Panc1 (cell line): ENCODE results near the gene UGT1A1. TPM values are rescaled to one million over a fixed set of nuclear protein-coding genes. Genes with fewer than 3 reads are reported as not detected.

Experiments
- ATAC-seq: fragments of 200-7000 bp; cut with Tn5 transposase; 2 replicates; pipeline ENCODE4 v1.9.1; 2020; ENCODE audit warnings: mild to moderate bottlenecking, moderate library complexity
- BruUV-seq: library from RNA; stranded (reverse); fragments of 400-500 nt; replicated peaks from 2 replicates; lab custom pipeline; 2021; lab: Mats Ljungman, UMichigan
- CTCF ChIA-PET: fragments of 300-600 bp; sonication (Branson Sonifier 250); formaldehyde crosslinking; loops from one replicate; lab custom pipeline; 2022; ENCODE audit warnings: antibody characterized with exemption; lab: Charles Lee
- POLR2A ChIA-PET: fragments of 300-600 bp; sonication (Branson Sonifier 250); formaldehyde crosslinking; loops from one replicate; lab custom pipeline; 2022; ENCODE audit warnings: antibody characterized with exemption; lab: Charles Lee
- DNase-seq: peaks from one replicate; pipeline ENCODE4 v3.0.0-alpha.2; 2010; ENCODE audit warnings: low read depth, low spot score
- H3K27ac ChIP-seq: 2 replicates; pipeline ENCODE4 v1.5.1; 2011; ENCODE audit warnings: mild to moderate bottlenecking, low read length, inconsistent platforms
- H3K27me3 ChIP-seq: fragments of 200-500 bp; sonication (Bioruptor generic); 2 replicates; pipeline ENCODE4 v1.6.0; 2014; ENCODE audit warnings: low read length, inconsistent platforms; ENCODE audit not compliant: control insufficient read depth, insufficient read depth
- H3K36me3 ChIP-seq: fragments of 200-500 bp; sonication (Bioruptor generic); 2 replicates; pipeline ENCODE4 v1.5.1; 2014; ENCODE audit warnings: inconsistent platforms, mild to moderate bottlenecking, low read length, moderate library complexity; ENCODE audit not compliant: control insufficient read depth, insufficient read depth
- H3K4me1 ChIP-seq: 2 replicates; pipeline ENCODE4 v1.5.1; 2011; ENCODE audit warnings: inconsistent platforms, mild to moderate bottlenecking, low read length, moderate library complexity; ENCODE audit not compliant: control insufficient read depth, insufficient read depth
- H3K4me3 ChIP-seq, 2 experiments: 2 replicates each; pipeline ENCODE4 v1.5.1; 2011 to 2012; ENCODE audit warnings: low read depth in 2 of 2, low read length in 2 of 2, mild to moderate bottlenecking in 2 of 2, inconsistent platforms in 1 of 2, moderate library complexity in 1 of 2
- H3K9me3 ChIP-seq: fragments of 200-500 bp; sonication (Bioruptor generic); 2 replicates; pipeline ENCODE4 v1.5.1; 2014; ENCODE audit warnings: low read depth, mild to moderate bottlenecking, inconsistent platforms, low read length, moderate library complexity; ENCODE audit not compliant: control insufficient read depth, insufficient read depth
- POLR2AphosphoS5 ChIP-seq: IDR thresholded peaks from 2 replicates; pipeline ENCODE4 v1.6.1; 2012; ENCODE audit warnings: mild to moderate bottlenecking, low read depth, low read length, moderate library complexity
- SIN3A ChIP-seq: IDR thresholded peaks from 2 replicates; pipeline ENCODE4 v1.6.1; 2012; ENCODE audit warnings: low read depth, mild to moderate bottlenecking, low read length, moderate library complexity, borderline replicate concordance; ENCODE audit not compliant: insufficient read depth
- TCF7L2 ChIP-seq: IDR thresholded peaks from 2 replicates; pipeline ENCODE4 v1.6.1; 2011; ENCODE audit warnings: mild to moderate bottlenecking, low read depth, low read length, inconsistent platforms
- in situ Hi-C: cut with HindIII; loops from 2 replicates; pipeline ENCODE4 v1.10.0; 2016; ENCODE audit warnings: low sequenced_read_pairs, low pct_unique_long_range_greater_than_20kb
- intact Hi-C: fragments of 100-400 bp; cut with micrococcal nuclease; formaldehyde crosslinking; loops from one replicate; pipeline ENCODE4 v1.10.0; 2022; ENCODE audit not compliant: unreplicated experiment
- total RNA-seq: library from RNA; stranded (reverse); gene quantifications from one replicate; pipeline ENCODE4 v1.2.1, GENCODE V29; 2021; ENCODE audit not compliant: unreplicated experiment
- TF ChIP-seq, protein P1 (sequence below): fragments of 450-650 bp; IDR thresholded peaks from 2 replicates; pipeline ENCODE4 v1.5.1; 2017; ENCODE audit warnings: mild to moderate bottlenecking
- TF ChIP-seq, protein P2 (sequence below), 2 experiments: IDR thresholded peaks; 2 replicates each; pipeline ENCODE4 v1.6.1; 2011 to 2012; ENCODE audit warnings: low read depth in 2 of 2, control low read depth in 1 of 2, low read length in 1 of 2, mild to moderate bottlenecking in 1 of 2, moderate library complexity in 1 of 2; ENCODE audit not compliant: insufficient read depth in 1 of 2

Gene UGT1A1
- total RNA-seq, 1 experiment from 2014 or later: not detected

DNA sequence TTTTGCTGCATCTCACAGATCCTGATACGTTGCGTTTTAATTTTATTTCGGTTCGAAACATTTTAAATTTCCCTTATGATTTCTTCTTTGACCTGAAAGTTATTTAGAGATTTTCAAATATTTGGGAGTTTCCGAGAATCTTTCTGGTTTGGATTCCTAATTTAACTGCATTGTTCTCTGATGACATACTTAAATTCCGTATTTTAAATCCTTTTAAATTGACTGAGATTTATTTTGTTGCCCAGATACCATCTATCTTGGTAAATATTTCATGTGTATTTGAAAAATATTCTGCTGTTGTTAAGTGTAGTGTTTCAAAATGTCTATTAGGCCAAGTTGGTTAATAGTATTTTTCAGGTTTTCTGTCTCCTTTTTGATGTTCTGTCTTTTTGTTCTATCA is 55.8 kb downstream of the UGT1A1 start:
- DNase-seq: no peak
- H3K27me3 ChIP-seq: no peaks in the 10 kb centered on the region
- ATAC-seq: no peak
- intact Hi-C loops: no loop called here
- TF ChIP-seq SIN3A (no peak), POLR2AphosphoS5 (no peak), TCF7L2 (no peak)
- TF ChIP-seq, protein P1, sequence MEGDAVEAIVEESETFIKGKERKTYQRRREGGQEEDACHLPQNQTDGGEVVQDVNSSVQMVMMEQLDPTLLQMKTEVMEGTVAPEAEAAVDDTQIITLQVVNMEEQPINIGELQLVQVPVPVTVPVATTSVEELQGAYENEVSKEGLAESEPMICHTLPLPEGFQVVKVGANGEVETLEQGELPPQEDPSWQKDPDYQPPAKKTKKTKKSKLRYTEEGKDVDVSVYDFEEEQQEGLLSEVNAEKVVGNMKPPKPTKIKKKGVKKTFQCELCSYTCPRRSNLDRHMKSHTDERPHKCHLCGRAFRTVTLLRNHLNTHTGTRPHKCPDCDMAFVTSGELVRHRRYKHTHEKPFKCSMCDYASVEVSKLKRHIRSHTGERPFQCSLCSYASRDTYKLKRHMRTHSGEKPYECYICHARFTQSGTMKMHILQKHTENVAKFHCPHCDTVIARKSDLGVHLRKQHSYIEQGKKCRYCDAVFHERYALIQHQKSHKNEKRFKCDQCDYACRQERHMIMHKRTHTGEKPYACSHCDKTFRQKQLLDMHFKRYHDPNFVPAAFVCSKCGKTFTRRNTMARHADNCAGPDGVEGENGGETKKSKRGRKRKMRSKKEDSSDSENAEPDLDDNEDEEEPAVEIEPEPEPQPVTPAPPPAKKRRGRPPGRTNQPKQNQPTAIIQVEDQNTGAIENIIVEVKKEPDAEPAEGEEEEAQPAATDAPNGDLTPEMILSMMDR: no peak
- TF ChIP-seq, protein P2, sequence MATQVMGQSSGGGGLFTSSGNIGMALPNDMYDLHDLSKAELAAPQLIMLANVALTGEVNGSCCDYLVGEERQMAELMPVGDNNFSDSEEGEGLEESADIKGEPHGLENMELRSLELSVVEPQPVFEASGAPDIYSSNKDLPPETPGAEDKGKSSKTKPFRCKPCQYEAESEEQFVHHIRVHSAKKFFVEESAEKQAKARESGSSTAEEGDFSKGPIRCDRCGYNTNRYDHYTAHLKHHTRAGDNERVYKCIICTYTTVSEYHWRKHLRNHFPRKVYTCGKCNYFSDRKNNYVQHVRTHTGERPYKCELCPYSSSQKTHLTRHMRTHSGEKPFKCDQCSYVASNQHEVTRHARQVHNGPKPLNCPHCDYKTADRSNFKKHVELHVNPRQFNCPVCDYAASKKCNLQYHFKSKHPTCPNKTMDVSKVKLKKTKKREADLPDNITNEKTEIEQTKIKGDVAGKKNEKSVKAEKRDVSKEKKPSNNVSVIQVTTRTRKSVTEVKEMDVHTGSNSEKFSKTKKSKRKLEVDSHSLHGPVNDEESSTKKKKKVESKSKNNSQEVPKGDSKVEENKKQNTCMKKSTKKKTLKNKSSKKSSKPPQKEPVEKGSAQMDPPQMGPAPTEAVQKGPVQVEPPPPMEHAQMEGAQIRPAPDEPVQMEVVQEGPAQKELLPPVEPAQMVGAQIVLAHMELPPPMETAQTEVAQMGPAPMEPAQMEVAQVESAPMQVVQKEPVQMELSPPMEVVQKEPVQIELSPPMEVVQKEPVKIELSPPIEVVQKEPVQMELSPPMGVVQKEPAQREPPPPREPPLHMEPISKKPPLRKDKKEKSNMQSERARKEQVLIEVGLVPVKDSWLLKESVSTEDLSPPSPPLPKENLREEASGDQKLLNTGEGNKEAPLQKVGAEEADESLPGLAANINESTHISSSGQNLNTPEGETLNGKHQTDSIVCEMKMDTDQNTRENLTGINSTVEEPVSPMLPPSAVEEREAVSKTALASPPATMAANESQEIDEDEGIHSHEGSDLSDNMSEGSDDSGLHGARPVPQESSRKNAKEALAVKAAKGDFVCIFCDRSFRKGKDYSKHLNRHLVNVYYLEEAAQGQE (IDR thresholded peaks at IDR 0.05; ENCODE audit: insufficient read depth in 1 of 2, low read depth in 2 of 2, low read length in 1 of 2): no peak
- ChIA-PET CTCF (no interaction called here), POLR2A (interaction anchor here (0.6 kb wide), 1 partner anchor 306 kb away, joined by 4 read pairs; no protein-coding TSS in a partner anchor)
- in situ Hi-C loops: no loop called here
- H3K36me3 ChIP-seq: no peaks in the 10 kb centered on the region
- BruUV-seq: no TSS peak
- H3K4me3 ChIP-seq: no peak overlapping the region
- no peaks in the 10 kb centered on the region for H3K4me1 ChIP-seq
- no peaks in the 10 kb centered on the region for H3K9me3 ChIP-seq
- H3K27ac ChIP-seq: no peak overlapping the region

DNA sequence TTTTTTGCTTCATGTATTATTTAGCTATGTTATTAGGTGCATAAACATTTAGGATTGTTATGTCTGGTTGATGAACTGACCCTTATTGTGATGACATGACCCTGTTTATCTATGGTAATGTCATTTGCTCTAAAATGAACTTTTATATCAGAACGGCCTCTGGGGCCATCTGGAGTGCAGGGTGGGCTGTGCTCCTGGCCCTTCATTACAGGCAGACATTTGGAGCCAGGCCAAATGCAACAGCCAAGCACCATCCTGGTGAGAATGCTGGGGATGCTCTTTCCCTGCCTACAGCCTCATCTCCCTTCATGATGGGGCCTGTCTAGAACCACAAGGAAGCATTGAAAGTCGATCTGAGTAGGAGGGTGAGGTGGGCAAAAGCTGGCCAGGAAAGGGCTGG is 56.3 kb downstream of the UGT1A1 start:
- Histone ChIP-seq H3K27me3 (no peaks in the 10 kb centered on the region), H3K36me3 (no peaks in the 10 kb centered on the region), H3K4me1 (no peaks in the 10 kb centered on the region), H3K27ac (no peak overlapping the region), H3K9me3 (no peaks in the 10 kb centered on the region), H3K4me3 (no peak overlapping the region)
- intact Hi-C loops: no loop called here
- in situ Hi-C loops: no loop called here
- ATAC-seq (no peak), DNase-seq (no peak)
- BruUV-seq: no TSS peak
- TF ChIP-seq POLR2AphosphoS5 (no peak), SIN3A (no peak), TCF7L2 (no peak)
- TF ChIP-seq, protein P1: no peak
- TF ChIP-seq, protein P2 (IDR thresholded peaks at IDR 0.05; ENCODE audit: insufficient read depth in 1 of 2, low read depth in 2 of 2, low read length in 1 of 2): no peak
- ChIA-PET POLR2A (interaction anchor here (0.6 kb wide), 1 partner anchor 306 kb away, joined by 4 read pairs; no protein-coding TSS in a partner anchor), CTCF (no interaction called here)
